Right lung (tissue), 5 donors: ENCODE measurements around the gene ZCCHC7. TPM values are rescaled to one million over a fixed set of nuclear protein-coding genes. Genes with fewer than 3 reads are reported as not detected.
"Not testable (repeated sequence)": the region's sequence is repeated elsewhere in the genome, so short reads cannot be mapped to it uniquely, and the experiment has no call there.

Experiments used
- DNase-seq, 2 donors: peaks; one replicate each; pipeline ENCODE4 v3.0.0-alpha.2; 2013
- polyA plus RNA-seq, 5 donors: library from polyadenylated mRNA; unstranded; fragments of 120-200 nt; gene quantifications; one replicate each; pipeline versions ENCODE4 v1.2.1 to v1.2.3, GENCODE V29; 2013; ENCODE audit warnings: inconsistent platforms in 1 of 5, low replicate concordance in 1 of 5; ENCODE audit not compliant: insufficient read length in 5 of 5, insufficient read depth in 1 of 5

ZCCHC7 gene
- polyA plus RNA-seq, 5 donors: 18.2 to 24.5 (median 24.3) TPM

GRCh38 chr9:37117956-37118355 is 2.4 kb upstream of the ZCCHC7 start:
- no peak for DNase-seq

GRCh38 chr9:37119360-37119759 is 1.0 kb upstream of the ZCCHC7 start:
- no peak for DNase-seq

- not testable (repeated sequence) for DNase-seq
Observed at GRCh38 chr9:37120843-37121335, 515 bp downstream of the ZCCHC7 start.

GRCh38 chr9:37121881-37122280 is 1.5 kb downstream of the ZCCHC7 start:
- DNase-seq: no peak

GRCh38 chr9:37126214-37126788 is 5.9 kb downstream of the ZCCHC7 start:
- DNase-seq: no peak

- no peak for DNase-seq
Observed at GRCh38 chr9:37127018-37127417, 6.6 kb downstream of the ZCCHC7 start.

- DNase-seq: no peak
Observed at GRCh38 chr9:37128051-37128450, 7.7 kb downstream of the ZCCHC7 start.

GRCh38 chr9:37134166-37134565 is 13.8 kb downstream of the ZCCHC7 start:
- no peak for DNase-seq

GRCh38 chr9:37141015-37141414 is 20.6 kb downstream of the ZCCHC7 start:
- no peak for DNase-seq

GRCh38 chr9:37144762-37145161 is 24.4 kb downstream of the ZCCHC7 start:
- DNase-seq: no peak

- DNase-seq: no peak
Observed at GRCh38 chr9:37146410-37146809, 26.0 kb downstream of the ZCCHC7 start.

- no peak for DNase-seq
Observed at GRCh38 chr9:37148181-37148580, 27.8 kb downstream of the ZCCHC7 start.

GRCh38 chr9:37149666-37150308 is 29.4 kb downstream of the ZCCHC7 start:
- DNase-seq: no peak

- no peak for DNase-seq
Observed at GRCh38 chr9:37150415-37150814, 30.0 kb downstream of the ZCCHC7 start.

GRCh38 chr9:37151812-37152211 is 31.4 kb downstream of the ZCCHC7 start:
- no peak for DNase-seq

GRCh38 chr9:37152365-37152764 is 32.0 kb downstream of the ZCCHC7 start:
- no peak for DNase-seq

- DNase-seq: no peak
Observed at GRCh38 chr9:37155601-37156000, 35.2 kb downstream of the ZCCHC7 start.

GRCh38 chr9:37156205-37156604 is 35.8 kb downstream of the ZCCHC7 start:
- no peak for DNase-seq

- no peak for DNase-seq
Observed at GRCh38 chr9:37156781-37157356, 36.5 kb downstream of the ZCCHC7 start.

GRCh38 chr9:37157726-37158377 is 37.5 kb downstream of the ZCCHC7 start:
- no peak for DNase-seq

GRCh38 chr9:37163299-37163698 is 42.9 kb downstream of the ZCCHC7 start:
- no peak for DNase-seq

GRCh38 chr9:37164335-37164734 is 44.0 kb downstream of the ZCCHC7 start:
- DNase-seq: not testable (repeated sequence)

GRCh38 chr9:37165644-37166043 is 45.3 kb downstream of the ZCCHC7 start:
- no peak for DNase-seq
